Right lobe of liver (tissue), 4 donors: ENCODE results near the gene ESR2.

Source experiments
- CTCF ChIP-seq, 4 donors: fragments of 200-600 bp in 3 of 4; fragments of 450-650 bp in 1 of 4; IDR thresholded peaks; one replicate each; pipeline versions ENCODE4 v1.5.1 to v1.8.0; 2016 to 2022; ENCODE audit warnings: antibody characterized with exemption in 4 of 4, mild to moderate bottlenecking in 2 of 4
- POLR2A ChIP-seq: fragments of 450-650 bp; IDR thresholded peaks from one replicate; pipeline ENCODE4 v1.6.1; 2017; ENCODE audit warnings: antibody characterized with exemption, mild to moderate bottlenecking
- donor health status: DM: no; HTN: no; CAD: no.
- donor health status: DM: no; HTN: no; CAD: no.
- donor health status: DM: no; HTN: yes; CAD: no.

GRCh38 chr14:64220466-64220865 lies 73.7 kb downstream of the ESR2 start:
- TF ChIP-seq CTCF (IDR thresholded peaks at IDR 0.05) (no peak), POLR2A (no peak)
